HEK293 (cell line): ENCODE data around the gene TAF6L.

Experiments used
- CTCF ChIA-PET: fragments of 350-600 bp; formaldehyde crosslinking; extraction: SDS; loops from one replicate; lab custom pipeline; 2021; ENCODE audit warnings: antibody characterized with exemption; lab: Yijun Ruan, JAX
- POLR2A ChIA-PET: fragments of 300-600 bp; formaldehyde crosslinking; extraction: SDS; loops from one replicate; lab custom pipeline; 2020; ENCODE audit warnings: antibody characterized with exemption, inconsistent platforms; lab: Yijun Ruan, JAX
- H3K27ac ChIP-seq: fragments of 200-500 bp; sonication (Bioruptor generic); 2 replicates; pipeline ENCODE4 v1.5.1; 2014; ENCODE audit warnings: low read depth, low read length, control low read depth, inconsistent platforms; ENCODE audit errors: extremely low read depth
- H3K36me3 ChIP-seq, 2 experiments: fragments of 200-500 bp in 1 of 2; sonication (Bioruptor generic) in 1 of 2; 1 replicate in 1 of 2; 2 replicates in 1 of 2; pipeline ENCODE4 v1.5.1; 2014 to 2017; ENCODE audit warnings: inconsistent platforms in 2 of 2, low read length in 2 of 2; ENCODE audit not compliant: control insufficient read depth in 2 of 2, insufficient read depth in 1 of 2
- H3K4me1 ChIP-seq: fragments of 200-500 bp; sonication (Bioruptor generic); 2 replicates; pipeline ENCODE4 v1.5.1; 2014; ENCODE audit warnings: mild to moderate bottlenecking, low read length, inconsistent platforms; ENCODE audit not compliant: control insufficient read depth, insufficient read depth
- H3K4me3 ChIP-seq: 2 replicates; pipeline ENCODE4 v1.5.1; 2011; ENCODE audit warnings: low read depth, mild to moderate bottlenecking, control low read depth, low read length, moderate library complexity
- H3K9me3 ChIP-seq: fragments of 200-500 bp; sonication (Bioruptor generic); 2 replicates; pipeline ENCODE4 v1.5.1; 2014; ENCODE audit warnings: low read depth, low read length, inconsistent platforms; ENCODE audit not compliant: control insufficient read depth, insufficient read depth
- KLF9 ChIP-seq: fragments of 450-650 bp; formaldehyde crosslinking; IDR thresholded peaks from 2 replicates; pipeline ENCODE4 v1.5.1; 2016; ENCODE audit warnings: missing biosample characterization, missing genetic modification characterization, low read depth
- PBX3 ChIP-seq: sonication (generic); formaldehyde crosslinking; IDR thresholded peaks from 2 replicates; pipeline ENCODE4 v1.8.1; 2022; ENCODE audit warnings: mild to moderate bottlenecking, moderate library complexity, missing genetic modification reagents
- PRDM4 ChIP-seq: fragments of 450-650 bp; formaldehyde crosslinking; IDR thresholded peaks from 2 replicates; pipeline ENCODE4 v1.5.1; 2017; ENCODE audit warnings: missing biosample characterization, missing genetic modification characterization
- REPIN1 ChIP-seq: fragments of 450-650 bp; formaldehyde crosslinking; IDR thresholded peaks from 2 replicates; pipeline ENCODE4 v1.5.1; 2017; ENCODE audit warnings: missing biosample characterization, missing genetic modification characterization, low read depth
- SALL2 ChIP-seq: fragments of 450-650 bp; formaldehyde crosslinking; IDR thresholded peaks from 2 replicates; pipeline ENCODE4 v1.5.0; 2017; ENCODE audit warnings: missing biosample characterization, mild to moderate bottlenecking, missing genetic modification characterization, borderline replicate concordance
- ZNF112 ChIP-seq: fragments of 450-650 bp; formaldehyde crosslinking; IDR thresholded peaks from 2 replicates; pipeline ENCODE4 v1.5.0; 2017; ENCODE audit warnings: missing biosample characterization, missing genetic modification characterization
- ZNF133 ChIP-seq: fragments of 450-650 bp; formaldehyde crosslinking; IDR thresholded peaks from 2 replicates; pipeline ENCODE4 v1.5.1; 2016; ENCODE audit warnings: missing biosample characterization, missing genetic modification characterization
- ZNF169 ChIP-seq: fragments of 450-650 bp; formaldehyde crosslinking; IDR thresholded peaks from 2 replicates; pipeline ENCODE4 v1.5.1; 2016; ENCODE audit warnings: missing biosample characterization, missing genetic modification characterization
- ZNF423 ChIP-seq: fragments of 450-650 bp; formaldehyde crosslinking; IDR thresholded peaks from 2 replicates; pipeline ENCODE4 v1.5.1; 2016; ENCODE audit warnings: missing biosample characterization, missing genetic modification characterization
- ZNF501 ChIP-seq: fragments of 450-650 bp; formaldehyde crosslinking; IDR thresholded peaks from 2 replicates; pipeline ENCODE4 v1.5.1; 2016; ENCODE audit warnings: missing biosample characterization, missing genetic modification characterization
- ZNF521 ChIP-seq: fragments of 450-650 bp; formaldehyde crosslinking; IDR thresholded peaks from 2 replicates; pipeline ENCODE4 v1.5.1; 2017; ENCODE audit warnings: missing biosample characterization, mild to moderate bottlenecking, missing genetic modification characterization
- ZNF544 ChIP-seq: fragments of 450-650 bp; formaldehyde crosslinking; IDR thresholded peaks from 2 replicates; pipeline ENCODE4 v1.5.0; 2017; ENCODE audit warnings: missing biosample characterization, missing genetic modification characterization
- ZNF560 ChIP-seq: fragments of 450-650 bp; formaldehyde crosslinking; IDR thresholded peaks from 2 replicates; pipeline ENCODE4 v1.5.1; 2017; ENCODE audit warnings: missing biosample characterization, missing genetic modification characterization, borderline replicate concordance
- ZNF585B ChIP-seq: fragments of 450-650 bp; formaldehyde crosslinking; IDR thresholded peaks from 2 replicates; pipeline ENCODE4 v1.5.1; 2016; ENCODE audit warnings: missing biosample characterization, missing genetic modification characterization
- ZNF843 ChIP-seq: fragments of 450-650 bp; formaldehyde crosslinking; IDR thresholded peaks from 2 replicates; pipeline ENCODE4 v1.5.1; 2016; ENCODE audit warnings: missing biosample characterization, missing genetic modification characterization
- ZSCAN16 ChIP-seq: fragments of 450-650 bp; formaldehyde crosslinking; IDR thresholded peaks from 2 replicates; pipeline ENCODE4 v1.5.1; 2016; ENCODE audit warnings: missing biosample characterization, missing genetic modification characterization
- TF ChIP-seq, protein P1 (sequence below): fragments of 450-650 bp; formaldehyde crosslinking; IDR thresholded peaks from 2 replicates; pipeline ENCODE4 v1.5.1; 2016; ENCODE audit warnings: missing biosample characterization, missing genetic modification characterization
- TF ChIP-seq, protein P2 (sequence below): fragments of 450-650 bp; formaldehyde crosslinking; IDR thresholded peaks from 2 replicates; pipeline ENCODE4 v1.5.1; 2016; ENCODE audit warnings: missing biosample characterization, missing genetic modification characterization
- TF ChIP-seq, protein P3 (sequence below): fragments of 450-650 bp; formaldehyde crosslinking; IDR thresholded peaks from 2 replicates; pipeline ENCODE4 v1.5.1; 2016; ENCODE audit warnings: missing biosample characterization, missing genetic modification characterization, borderline replicate concordance
- TF ChIP-seq, protein P4 (sequence below): fragments of 450-650 bp; formaldehyde crosslinking; IDR thresholded peaks from 2 replicates; pipeline ENCODE4 v1.5.1; 2016; ENCODE audit warnings: missing biosample characterization, missing genetic modification characterization

TAF6L gene

DNA sequence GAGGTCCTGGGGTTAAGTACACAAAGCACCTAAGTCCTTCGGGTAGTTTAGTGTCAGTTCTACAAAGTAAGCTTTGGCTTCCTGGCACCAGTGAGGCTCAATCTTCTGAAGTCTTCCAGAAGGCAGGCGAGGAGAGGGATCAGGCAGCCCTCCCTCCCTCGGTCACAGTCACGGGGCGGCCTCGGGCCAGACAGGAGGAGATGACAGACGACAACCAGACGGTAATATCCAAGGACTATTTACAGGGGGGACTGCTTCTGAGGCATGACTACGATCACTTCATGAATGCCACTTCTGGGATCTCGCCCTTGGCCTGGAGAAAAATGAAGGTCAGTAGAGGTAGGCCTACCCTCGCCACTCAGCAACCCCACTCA, 21.0 kb downstream of the TAF6L start (continued):
- no peak for TF ChIP-seq ZSCAN16 (tag by site-specific recombination)
- TF ChIP-seq ZNF112, result no peak
- TF ChIP-seq PRDM4 (tag by site-specific recombination), result no peak
- TF ChIP-seq, protein P1, sequence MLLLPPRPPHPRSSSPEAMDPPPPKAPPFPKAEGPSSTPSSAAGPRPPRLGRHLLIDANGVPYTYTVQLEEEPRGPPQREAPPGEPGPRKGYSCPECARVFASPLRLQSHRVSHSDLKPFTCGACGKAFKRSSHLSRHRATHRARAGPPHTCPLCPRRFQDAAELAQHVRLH, result no peak
- TF ChIP-seq ZNF585B, result no peak
- no peak for TF ChIP-seq REPIN1 (tag by site-specific recombination)
- no peak for TF ChIP-seq ZNF501
- TF ChIP-seq SALL2, result no peak

GRCh38 chr11:62794201-62794775, 23.1 kb downstream of the TAF6L start:
- no peak for TF ChIP-seq ZNF560 (tag by site-specific recombination)
- TF ChIP-seq, protein P2, sequence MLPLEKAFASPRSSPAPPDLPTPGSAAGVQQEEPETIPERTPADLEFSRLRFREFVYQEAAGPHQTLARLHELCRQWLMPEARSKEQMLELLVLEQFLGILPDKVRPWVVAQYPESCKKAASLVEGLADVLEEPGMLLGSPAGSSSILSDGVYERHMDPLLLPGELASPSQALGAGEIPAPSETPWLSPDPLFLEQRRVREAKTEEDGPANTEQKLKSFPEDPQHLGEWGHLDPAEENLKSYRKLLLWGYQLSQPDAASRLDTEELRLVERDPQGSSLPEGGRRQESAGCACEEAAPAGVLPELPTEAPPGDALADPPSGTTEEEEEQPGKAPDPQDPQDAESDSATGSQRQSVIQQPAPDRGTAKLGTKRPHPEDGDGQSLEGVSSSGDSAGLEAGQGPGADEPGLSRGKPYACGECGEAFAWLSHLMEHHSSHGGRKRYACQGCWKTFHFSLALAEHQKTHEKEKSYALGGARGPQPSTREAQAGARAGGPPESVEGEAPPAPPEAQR (tag by site-specific recombination), result no peak
- TF ChIP-seq, protein P3, sequence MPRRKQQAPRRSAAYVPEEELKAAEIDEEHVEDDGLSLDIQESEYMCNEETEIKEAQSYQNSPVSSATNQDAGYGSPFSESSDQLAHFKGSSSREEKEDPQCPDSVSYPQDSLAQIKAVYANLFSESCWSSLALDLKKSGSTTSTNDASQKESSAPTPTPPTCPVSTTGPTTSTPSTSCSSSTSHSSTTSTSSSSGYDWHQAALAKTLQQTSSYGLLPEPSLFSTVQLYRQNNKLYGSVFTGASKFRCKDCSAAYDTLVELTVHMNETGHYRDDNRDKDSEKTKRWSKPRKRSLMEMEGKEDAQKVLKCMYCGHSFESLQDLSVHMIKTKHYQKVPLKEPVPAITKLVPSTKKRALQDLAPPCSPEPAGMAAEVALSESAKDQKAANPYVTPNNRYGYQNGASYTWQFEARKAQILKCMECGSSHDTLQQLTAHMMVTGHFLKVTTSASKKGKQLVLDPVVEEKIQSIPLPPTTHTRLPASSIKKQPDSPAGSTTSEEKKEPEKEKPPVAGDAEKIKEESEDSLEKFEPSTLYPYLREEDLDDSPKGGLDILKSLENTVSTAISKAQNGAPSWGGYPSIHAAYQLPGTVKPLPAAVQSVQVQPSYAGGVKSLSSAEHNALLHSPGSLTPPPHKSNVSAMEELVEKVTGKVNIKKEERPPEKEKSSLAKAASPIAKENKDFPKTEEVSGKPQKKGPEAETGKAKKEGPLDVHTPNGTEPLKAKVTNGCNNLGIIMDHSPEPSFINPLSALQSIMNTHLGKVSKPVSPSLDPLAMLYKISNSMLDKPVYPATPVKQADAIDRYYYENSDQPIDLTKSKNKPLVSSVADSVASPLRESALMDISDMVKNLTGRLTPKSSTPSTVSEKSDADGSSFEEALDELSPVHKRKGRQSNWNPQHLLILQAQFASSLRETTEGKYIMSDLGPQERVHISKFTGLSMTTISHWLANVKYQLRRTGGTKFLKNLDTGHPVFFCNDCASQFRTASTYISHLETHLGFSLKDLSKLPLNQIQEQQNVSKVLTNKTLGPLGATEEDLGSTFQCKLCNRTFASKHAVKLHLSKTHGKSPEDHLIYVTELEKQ (tag by site-specific recombination), result no peak
- no peak for TF ChIP-seq ZNF544 (tag by site-specific recombination)
- TF ChIP-seq PBX3 (CRISPR knock-in tag), result no peak
- no peak for TF ChIP-seq ZNF843 (tag by site-specific recombination)
- no peak for TF ChIP-seq ZNF521
- TF ChIP-seq, protein P4, sequence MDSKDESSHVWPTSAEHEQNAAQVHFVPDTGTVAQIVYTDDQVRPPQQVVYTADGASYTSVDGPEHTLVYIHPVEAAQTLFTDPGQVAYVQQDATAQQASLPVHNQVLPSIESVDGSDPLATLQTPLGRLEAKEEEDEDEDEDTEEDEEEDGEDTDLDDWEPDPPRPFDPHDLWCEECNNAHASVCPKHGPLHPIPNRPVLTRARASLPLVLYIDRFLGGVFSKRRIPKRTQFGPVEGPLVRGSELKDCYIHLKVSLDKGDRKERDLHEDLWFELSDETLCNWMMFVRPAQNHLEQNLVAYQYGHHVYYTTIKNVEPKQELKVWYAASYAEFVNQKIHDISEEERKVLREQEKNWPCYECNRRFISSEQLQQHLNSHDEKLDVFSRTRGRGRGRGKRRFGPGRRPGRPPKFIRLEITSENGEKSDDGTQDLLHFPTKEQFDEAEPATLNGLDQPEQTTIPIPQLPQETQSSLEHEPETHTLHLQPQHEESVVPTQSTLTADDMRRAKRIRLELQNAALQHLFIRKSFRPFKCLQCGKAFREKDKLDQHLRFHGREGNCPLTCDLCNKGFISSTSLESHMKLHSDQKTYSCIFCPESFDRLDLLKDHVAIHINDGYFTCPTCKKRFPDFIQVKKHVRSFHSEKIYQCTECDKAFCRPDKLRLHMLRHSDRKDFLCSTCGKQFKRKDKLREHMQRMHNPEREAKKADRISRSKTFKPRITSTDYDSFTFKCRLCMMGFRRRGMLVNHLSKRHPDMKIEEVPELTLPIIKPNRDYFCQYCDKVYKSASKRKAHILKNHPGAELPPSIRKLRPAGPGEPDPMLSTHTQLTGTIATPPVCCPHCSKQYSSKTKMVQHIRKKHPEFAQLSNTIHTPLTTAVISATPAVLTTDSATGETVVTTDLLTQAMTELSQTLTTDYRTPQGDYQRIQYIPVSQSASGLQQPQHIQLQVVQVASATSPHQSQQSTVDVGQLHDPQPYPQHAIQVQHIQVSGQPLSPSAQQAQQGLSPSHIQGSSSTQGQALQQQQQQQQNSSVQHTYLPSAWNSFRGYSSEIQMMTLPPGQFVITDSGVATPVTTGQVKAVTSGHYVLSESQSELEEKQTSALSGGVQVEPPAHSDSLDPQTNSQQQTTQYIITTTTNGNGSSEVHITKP (tag by site-specific recombination), result no peak
- no peak for TF ChIP-seq ZNF169 (tag by site-specific recombination)
- no peak for TF ChIP-seq KLF9 (tag by site-specific recombination)
- no peak for TF ChIP-seq ZNF133
- no peak for TF ChIP-seq ZNF423 (tag by site-specific recombination)
- ChIA-PET CTCF (interaction anchor here (0.8 to 2.3 kb wide), 4 partner anchors 8 to 113 kb away, joined by 3 to 10 read pairs (median 3); no protein-coding TSS in a partner anchor), POLR2A (interaction anchor here (0.8 to 2.3 kb wide), 5 partner anchors 37 to 67 kb away, joined by 3 to 16 read pairs (median 4); partner anchors contain the start of genes STX5 and ZBTB3)
- Histone ChIP-seq H3K9me3 (no peaks in the 10 kb centered on the region), H3K4me1 (no peaks in the 10 kb centered on the region), H3K4me3 (no peak overlapping the region), H3K36me3 (peaks cover 19 to 84% of the 10 kb centered on the region in 2 experiments; a peak in 2 of 3 replicates), H3K27ac (no peak overlapping the region)
